HL-60 (cell line): ENCODE data around the gene KPRP.

Experiments
- GABPA ChIP-seq: IDR thresholded peaks from 2 replicates; pipeline ENCODE4 v1.6.1; 2012; ENCODE audit warnings: low read depth
- POLR2AphosphoS5 ChIP-seq: IDR thresholded peaks from 2 replicates; pipeline ENCODE4 v1.6.1; 2012; ENCODE audit warnings: low read depth
- TF ChIP-seq, protein P1 (sequence below): IDR thresholded peaks from one replicate; pipeline ENCODE4 v1.5.1; 2011; ENCODE audit warnings: low read length, control low read depth, inconsistent platforms; ENCODE audit not compliant: insufficient read depth
- TF ChIP-seq, protein P2 (sequence below): IDR thresholded peaks from 2 replicates; pipeline ENCODE4 v1.6.1; 2012; ENCODE audit warnings: low read depth; ENCODE audit not compliant: insufficient replicate concordance

DNA sequence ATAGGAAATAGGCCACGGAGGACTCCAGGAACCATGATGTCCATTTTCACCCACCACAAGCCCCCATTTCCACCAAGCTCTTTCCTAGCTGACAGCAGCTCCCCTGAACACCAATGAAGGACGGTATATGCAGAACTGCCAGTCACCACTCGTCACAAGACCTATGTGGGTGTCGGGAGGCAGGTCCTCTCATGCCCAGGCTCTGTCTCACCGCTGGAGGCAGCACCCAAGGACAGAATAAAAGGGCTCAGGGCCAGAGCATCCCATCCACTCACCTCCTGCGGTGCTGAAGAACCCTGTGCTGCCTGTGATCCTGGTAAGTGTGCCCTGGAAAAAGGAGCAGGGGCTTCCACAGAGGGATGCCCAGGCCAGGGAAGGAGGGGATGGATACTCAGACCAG, 17.1 kb downstream of the KPRP start, which contains the start of gene LCE1F:
- TF ChIP-seq, protein P1, sequence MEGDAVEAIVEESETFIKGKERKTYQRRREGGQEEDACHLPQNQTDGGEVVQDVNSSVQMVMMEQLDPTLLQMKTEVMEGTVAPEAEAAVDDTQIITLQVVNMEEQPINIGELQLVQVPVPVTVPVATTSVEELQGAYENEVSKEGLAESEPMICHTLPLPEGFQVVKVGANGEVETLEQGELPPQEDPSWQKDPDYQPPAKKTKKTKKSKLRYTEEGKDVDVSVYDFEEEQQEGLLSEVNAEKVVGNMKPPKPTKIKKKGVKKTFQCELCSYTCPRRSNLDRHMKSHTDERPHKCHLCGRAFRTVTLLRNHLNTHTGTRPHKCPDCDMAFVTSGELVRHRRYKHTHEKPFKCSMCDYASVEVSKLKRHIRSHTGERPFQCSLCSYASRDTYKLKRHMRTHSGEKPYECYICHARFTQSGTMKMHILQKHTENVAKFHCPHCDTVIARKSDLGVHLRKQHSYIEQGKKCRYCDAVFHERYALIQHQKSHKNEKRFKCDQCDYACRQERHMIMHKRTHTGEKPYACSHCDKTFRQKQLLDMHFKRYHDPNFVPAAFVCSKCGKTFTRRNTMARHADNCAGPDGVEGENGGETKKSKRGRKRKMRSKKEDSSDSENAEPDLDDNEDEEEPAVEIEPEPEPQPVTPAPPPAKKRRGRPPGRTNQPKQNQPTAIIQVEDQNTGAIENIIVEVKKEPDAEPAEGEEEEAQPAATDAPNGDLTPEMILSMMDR: no peak
- no peak for TF ChIP-seq POLR2AphosphoS5
- TF ChIP-seq, protein P2, sequence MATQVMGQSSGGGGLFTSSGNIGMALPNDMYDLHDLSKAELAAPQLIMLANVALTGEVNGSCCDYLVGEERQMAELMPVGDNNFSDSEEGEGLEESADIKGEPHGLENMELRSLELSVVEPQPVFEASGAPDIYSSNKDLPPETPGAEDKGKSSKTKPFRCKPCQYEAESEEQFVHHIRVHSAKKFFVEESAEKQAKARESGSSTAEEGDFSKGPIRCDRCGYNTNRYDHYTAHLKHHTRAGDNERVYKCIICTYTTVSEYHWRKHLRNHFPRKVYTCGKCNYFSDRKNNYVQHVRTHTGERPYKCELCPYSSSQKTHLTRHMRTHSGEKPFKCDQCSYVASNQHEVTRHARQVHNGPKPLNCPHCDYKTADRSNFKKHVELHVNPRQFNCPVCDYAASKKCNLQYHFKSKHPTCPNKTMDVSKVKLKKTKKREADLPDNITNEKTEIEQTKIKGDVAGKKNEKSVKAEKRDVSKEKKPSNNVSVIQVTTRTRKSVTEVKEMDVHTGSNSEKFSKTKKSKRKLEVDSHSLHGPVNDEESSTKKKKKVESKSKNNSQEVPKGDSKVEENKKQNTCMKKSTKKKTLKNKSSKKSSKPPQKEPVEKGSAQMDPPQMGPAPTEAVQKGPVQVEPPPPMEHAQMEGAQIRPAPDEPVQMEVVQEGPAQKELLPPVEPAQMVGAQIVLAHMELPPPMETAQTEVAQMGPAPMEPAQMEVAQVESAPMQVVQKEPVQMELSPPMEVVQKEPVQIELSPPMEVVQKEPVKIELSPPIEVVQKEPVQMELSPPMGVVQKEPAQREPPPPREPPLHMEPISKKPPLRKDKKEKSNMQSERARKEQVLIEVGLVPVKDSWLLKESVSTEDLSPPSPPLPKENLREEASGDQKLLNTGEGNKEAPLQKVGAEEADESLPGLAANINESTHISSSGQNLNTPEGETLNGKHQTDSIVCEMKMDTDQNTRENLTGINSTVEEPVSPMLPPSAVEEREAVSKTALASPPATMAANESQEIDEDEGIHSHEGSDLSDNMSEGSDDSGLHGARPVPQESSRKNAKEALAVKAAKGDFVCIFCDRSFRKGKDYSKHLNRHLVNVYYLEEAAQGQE: no peak
- no peak for TF ChIP-seq GABPA
